ENCODE data around the gene OCLN.
"Not testable (repeated sequence)": the region's sequence is repeated elsewhere in the genome, so short reads cannot be mapped to it uniquely, and the experiment has no call there.

Gene OCLN

GRCh38 chr5:69492923-69493395 is 369 bp downstream of the OCLN start:
- no peak for DNase-seq

- DNase-seq, result no peak
Observed at GRCh38 chr5:69493396-69494133, 975 bp downstream of the OCLN start.

GRCh38 chr5:69494452-69494851 is 1.9 kb downstream of the OCLN start:
- DNase-seq, result no peak

GRCh38 chr5:69497006-69497520 is 4.5 kb downstream of the OCLN start:
- no peak for DNase-seq

GRCh38 chr5:69498384-69498783 is 5.8 kb downstream of the OCLN start:
- DNase-seq, result no peak

GRCh38 chr5:69502367-69502766 is 9.8 kb downstream of the OCLN start:
- no peak for DNase-seq

GRCh38 chr5:69502767-69503488 is 10.3 kb downstream of the OCLN start:
- DNase-seq, result no peak

GRCh38 chr5:69504036-69504435 is 11.4 kb downstream of the OCLN start:
- no peak for DNase-seq

- no peak for DNase-seq
Observed at GRCh38 chr5:69505306-69505705, 12.7 kb downstream of the OCLN start.

GRCh38 chr5:69509212-69509611 is 16.6 kb downstream of the OCLN start:
- DNase-seq, result no peak

- no peak for DNase-seq
Observed at GRCh38 chr5:69510694-69511093, 18.1 kb downstream of the OCLN start.

GRCh38 chr5:69512740-69513260 is 20.2 kb downstream of the OCLN start:
- no peak for DNase-seq

GRCh38 chr5:69515570-69515969 is 23.0 kb downstream of the OCLN start:
- not testable (repeated sequence) for DNase-seq

GRCh38 chr5:69516769-69517168 is 24.2 kb downstream of the OCLN start:
- DNase-seq, result no peak

GRCh38 chr5:69517763-69518212 is 25.2 kb downstream of the OCLN start:
- DNase-seq, result peak; percentile 34

GRCh38 chr5:69519285-69519684 is 26.7 kb downstream of the OCLN start:
- DNase-seq, result no peak

GRCh38 chr5:69522035-69522434 is 29.4 kb downstream of the OCLN start:
- DNase-seq, result no peak

- no peak for DNase-seq
Observed at GRCh38 chr5:69525490-69525889, 32.9 kb downstream of the OCLN start.

- no peak for DNase-seq
Observed at GRCh38 chr5:69526660-69527059, 34.1 kb downstream of the OCLN start.

GRCh38 chr5:69527128-69527770 is 34.7 kb downstream of the OCLN start:
- DNase-seq, result no peak

GRCh38 chr5:69528035-69528434 is 35.4 kb downstream of the OCLN start:
- no peak for DNase-seq

GRCh38 chr5:69528609-69529008 is 36.0 kb downstream of the OCLN start:
- no peak for DNase-seq
